HG03139 (cell line): ENCODE results near the gene ESRRB.

ENCODE experiments used
- ATAC-seq: cut with Tn5 transposase; IDR thresholded peaks from one replicate; pipeline ENCODE4 v1.9.1; 2021; ENCODE audit not compliant: unreplicated experiment

ESRRB gene

GRCh38 chr14:76439237-76439775 lies 63.4 kb downstream of the ESRRB start:
- no peak for ATAC-seq

- ATAC-seq: no peak
Measured at GRCh38 chr14:76446486-76446885, 70.5 kb downstream of the ESRRB start.

- no peak for ATAC-seq
Measured at GRCh38 chr14:76446921-76447320, 71.0 kb downstream of the ESRRB start.

- ATAC-seq: no peak
Measured at GRCh38 chr14:76450476-76450875, 74.5 kb downstream of the ESRRB start.

DNA sequence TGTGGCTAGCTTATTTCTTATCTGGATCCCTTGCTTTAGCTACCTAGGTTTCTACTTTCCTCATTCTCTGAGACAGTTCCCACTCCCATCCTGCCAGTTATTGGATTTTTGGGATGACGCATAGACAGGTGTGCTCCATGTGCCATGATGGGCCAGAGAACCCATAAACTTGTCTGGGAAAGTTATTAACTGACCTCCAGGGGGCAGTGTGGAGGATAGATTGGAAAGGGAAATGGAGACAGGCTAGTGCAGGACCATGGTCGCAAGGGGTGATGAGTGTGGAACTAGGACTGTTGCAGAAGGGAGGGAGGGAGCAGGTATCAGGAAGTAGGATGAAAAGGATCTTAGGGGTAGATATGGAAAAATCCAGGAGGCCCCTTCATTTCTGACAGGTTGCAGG lies 80.3 kb downstream of the ESRRB start:
- ATAC-seq: no peak

- no peak for ATAC-seq
Measured at GRCh38 chr14:76456891-76457586, 81.1 kb downstream of the ESRRB start.

- no peak for ATAC-seq
Measured at GRCh38 chr14:76457841-76458240, 81.9 kb downstream of the ESRRB start.

- no peak for ATAC-seq
Measured at GRCh38 chr14:76461886-76462285, 85.9 kb downstream of the ESRRB start.

- ATAC-seq: no peak
Measured at GRCh38 chr14:76462330-76462729, 86.4 kb downstream of the ESRRB start.

DNA sequence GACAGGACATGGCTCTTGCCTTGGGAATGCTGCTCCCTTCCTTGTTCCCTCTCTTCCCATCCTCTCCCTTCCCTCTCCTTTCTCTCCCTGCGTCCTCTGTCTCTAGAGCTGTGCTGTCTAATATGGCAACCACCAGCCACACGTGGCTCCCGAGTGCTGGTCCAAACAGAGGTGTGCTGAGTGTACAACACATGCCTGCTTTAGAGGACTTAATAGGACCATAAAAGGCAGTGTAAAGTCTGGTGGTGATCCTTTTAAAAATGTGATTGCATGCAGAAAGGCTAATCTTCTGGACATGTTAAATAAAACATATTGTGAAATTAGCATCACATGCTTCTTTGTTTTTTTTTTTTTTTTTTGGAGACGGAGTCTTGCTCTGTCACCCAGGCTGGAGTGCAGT lies 87.2 kb downstream of the ESRRB start:
- ATAC-seq: no peak

DNA sequence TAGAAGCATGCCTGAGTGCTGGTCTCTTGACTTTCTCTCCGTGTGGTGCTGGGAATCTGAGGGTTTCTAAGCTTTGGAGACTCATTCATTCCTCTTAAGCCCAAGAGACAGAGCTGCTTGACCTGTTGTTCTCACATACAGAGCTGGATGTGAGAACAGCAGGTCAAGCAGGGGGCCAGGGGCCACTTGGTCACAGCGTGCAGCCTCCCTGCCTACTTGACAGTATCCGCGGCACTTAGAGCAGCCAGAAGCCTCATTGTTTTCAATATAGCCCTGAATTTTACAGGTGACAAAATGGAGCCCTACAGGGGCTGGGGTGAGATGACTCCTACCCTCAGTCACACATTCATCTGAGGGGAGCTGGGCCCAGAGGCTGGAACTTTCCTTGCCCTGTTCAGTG lies 88.9 kb downstream of the ESRRB start:
- ATAC-seq: no peak

- no peak for ATAC-seq
Measured at GRCh38 chr14:76465664-76466063, 89.7 kb downstream of the ESRRB start.

DNA sequence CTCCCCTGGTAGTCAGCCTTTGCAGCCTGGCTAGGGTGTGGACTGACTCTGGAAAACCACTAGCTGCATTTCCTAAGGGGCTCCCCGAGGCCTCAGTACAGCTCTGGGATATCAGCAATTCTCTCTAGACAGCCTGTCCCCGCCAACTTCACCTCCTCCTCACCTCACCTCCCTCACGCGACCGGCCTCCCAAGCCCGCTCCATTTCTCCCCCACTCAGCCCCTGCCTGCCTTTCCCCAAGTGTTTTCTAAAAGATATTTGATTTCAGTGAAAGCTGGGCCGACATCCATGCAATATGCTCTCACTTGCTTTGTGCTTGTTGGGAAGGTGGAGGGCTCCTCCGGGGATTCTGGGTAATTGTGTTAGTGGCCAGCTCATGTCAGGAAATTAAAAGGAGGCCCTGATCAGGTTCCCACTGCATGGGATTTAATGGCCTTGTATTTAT lies 91.8 kb downstream of the ESRRB start:
- no peak for ATAC-seq

GRCh38 chr14:76472199-76472723 lies 96.3 kb downstream of the ESRRB start:
- no peak for ATAC-seq

DNA sequence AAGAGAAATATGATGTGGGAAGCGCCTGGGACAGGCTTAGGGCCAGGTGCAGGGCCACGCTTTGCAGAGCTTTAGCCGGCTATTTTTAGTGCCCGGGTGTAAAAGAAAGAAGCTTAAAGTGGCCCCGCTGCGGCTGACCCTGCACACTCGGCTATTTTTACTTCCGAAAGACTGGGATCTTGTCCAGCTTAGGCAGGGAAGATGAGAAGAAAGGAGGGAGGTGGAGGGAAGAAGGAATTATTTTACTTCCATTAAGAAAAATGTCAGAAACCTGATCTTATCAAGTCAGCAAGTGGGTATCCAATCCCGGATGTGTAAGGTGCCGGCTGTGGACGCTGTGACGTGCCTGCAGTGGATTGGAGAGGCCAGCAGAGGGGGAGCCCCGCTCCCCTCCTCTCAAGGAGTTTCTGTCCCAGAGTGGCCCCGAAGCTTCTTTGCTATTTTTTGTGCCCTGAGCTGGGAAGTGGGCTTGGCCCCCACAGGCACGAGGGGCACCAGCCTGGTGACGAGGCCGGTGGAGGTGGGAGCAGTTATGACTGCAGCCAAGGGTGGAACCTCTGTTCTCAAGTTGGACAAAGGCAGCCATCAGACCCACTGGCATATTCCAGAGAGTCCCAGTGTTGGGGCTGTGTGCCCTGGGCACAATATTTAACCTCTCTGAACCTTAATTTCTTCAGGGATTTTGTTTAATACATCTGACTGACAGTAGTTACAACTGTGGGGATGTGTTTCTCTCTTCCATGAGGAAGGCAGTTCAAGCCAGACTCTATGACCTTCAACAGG lies 97.7 kb downstream of the ESRRB start:
- no peak for ATAC-seq

GRCh38 chr14:76480426-76480825 lies 104.5 kb downstream of the ESRRB start:
- no peak for ATAC-seq

GRCh38 chr14:76484355-76484754 lies 108.4 kb downstream of the ESRRB start:
- ATAC-seq: no peak

DNA sequence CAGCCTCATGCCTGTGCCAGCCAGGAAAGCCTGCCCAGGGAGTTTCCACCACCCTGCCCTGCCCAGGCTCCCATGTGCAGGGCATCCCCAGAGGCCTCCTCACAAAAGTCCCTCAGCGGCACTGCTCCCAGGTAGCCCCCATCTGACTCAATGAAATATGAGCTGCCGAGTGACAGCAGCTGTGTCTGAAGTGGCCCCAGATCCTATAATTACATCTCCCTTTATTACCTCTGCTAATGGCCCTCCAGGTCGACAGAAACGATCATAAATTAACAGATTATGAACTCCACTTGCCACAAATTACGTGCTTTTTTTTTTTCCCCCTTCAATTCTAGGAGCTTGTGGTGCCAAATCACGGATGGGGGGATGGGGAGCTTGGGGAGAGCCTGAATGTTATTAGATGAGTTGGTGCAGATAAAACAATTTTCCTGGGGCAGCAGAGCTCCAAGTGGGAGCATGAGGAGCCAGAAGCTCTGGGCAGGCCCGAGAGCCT lies 110.4 kb downstream of the ESRRB start:
- ATAC-seq: no peak

- no peak for ATAC-seq
Measured at GRCh38 chr14:76488551-76488950, 112.6 kb downstream of the ESRRB start.

GRCh38 chr14:76489667-76490066 lies 113.7 kb downstream of the ESRRB start:
- ATAC-seq: no peak

- no peak for ATAC-seq
Measured at GRCh38 chr14:76490111-76490510, 114.2 kb downstream of the ESRRB start.

- no peak for ATAC-seq
Measured at GRCh38 chr14:76490735-76491134, 114.8 kb downstream of the ESRRB start.
